IPS-18c (cell line): ENCODE data around the gene SMIM20.
A peak's percentile ranks its signal among the peaks of the same experiment; 100 is the strongest.
"Not testable (repeated sequence)": the region's sequence is repeated elsewhere in the genome, so short reads cannot be mapped to it uniquely, and the experiment has no call there.

ENCODE experiments used
- H3K4me3 ChIP-seq: 2 replicates; pipeline ENCODE4 v1.7.0; 2013; ENCODE audit warnings: low read depth, mild to moderate bottlenecking, low read length, moderate library complexity; ENCODE audit not compliant: insufficient read depth
- H3K9me3 ChIP-seq: one replicate; pipeline ENCODE4 v1.6.1; 2013; ENCODE audit warnings: mild to moderate bottlenecking, low read length, moderate library complexity; ENCODE audit not compliant: control insufficient read depth, insufficient read depth

The SMIM20 gene

GRCh38 chr4:25913851-25914669 is at the start of gene SMIM20:
Gene SMIM20, plus strand, starts transcription at chr4:25914220. Its CDS starts 94 bp downstream, at chr4:25914314.
- H3K4me3 ChIP-seq, result peak within 1 kb of the TSS; percentile 75

GRCh38 chr4:25865586-25865985 is 48.4 kb upstream of the SMIM20 start:
- H3K9me3 ChIP-seq, result no peaks in the 10 kb centered on the region
- no peak overlapping the region for H3K4me3 ChIP-seq

More at GRCh38 chr4:25913851-25914669, at the start of gene SMIM20:
- H3K9me3 ChIP-seq, result no peaks in the 10 kb centered on the region

DNA sequence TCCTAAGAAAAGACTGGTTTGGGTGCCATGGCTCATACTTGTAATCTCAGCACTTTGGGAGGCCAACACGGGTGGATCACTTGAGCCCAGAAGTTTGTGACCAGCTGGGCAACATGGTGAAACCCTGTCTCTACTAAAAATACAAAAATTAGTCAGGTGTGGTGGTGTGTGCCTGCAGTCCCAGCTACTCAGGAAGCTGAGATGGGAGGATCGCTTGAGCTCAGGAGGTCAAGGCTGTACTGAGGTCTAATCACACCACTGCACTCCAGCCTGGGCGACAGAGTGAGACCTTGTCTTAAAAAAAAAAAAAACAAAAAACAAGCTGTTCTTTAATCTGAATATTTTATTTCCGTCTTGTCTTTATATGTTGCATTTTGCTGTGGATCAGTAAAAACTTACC is 47.6 kb upstream of the SMIM20 start:
- H3K4me3 ChIP-seq, H3K9me3 ChIP-seq: not testable (repeated sequence)

DNA sequence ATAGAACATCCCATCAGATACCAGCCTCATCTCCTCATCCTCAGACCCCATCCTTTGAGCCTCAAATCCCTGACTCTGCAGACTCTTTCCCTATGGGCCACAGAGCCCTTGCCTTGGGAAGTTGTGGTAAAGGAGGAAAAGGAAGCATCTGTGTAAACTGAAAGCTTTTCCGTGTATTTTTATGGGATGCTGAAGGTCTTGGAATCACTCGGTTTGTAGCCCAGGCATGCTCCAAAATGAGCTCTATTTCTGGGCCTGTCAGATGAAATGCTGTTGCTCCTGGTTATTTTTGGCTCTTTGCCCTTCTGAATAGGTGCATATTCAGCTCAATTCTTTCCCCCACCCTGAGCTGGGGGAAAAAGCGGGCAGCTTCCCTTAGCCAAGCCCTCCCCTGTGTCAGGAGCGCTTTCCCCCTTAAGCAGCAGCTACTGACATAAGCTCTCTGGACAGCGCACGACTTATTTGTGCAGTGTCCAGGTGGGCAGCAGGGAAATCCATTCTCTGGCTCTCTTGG is 46.2 kb upstream of the SMIM20 start:
- Histone ChIP-seq H3K4me3 (no peak overlapping the region), H3K9me3 (no peaks in the 10 kb centered on the region)

DNA sequence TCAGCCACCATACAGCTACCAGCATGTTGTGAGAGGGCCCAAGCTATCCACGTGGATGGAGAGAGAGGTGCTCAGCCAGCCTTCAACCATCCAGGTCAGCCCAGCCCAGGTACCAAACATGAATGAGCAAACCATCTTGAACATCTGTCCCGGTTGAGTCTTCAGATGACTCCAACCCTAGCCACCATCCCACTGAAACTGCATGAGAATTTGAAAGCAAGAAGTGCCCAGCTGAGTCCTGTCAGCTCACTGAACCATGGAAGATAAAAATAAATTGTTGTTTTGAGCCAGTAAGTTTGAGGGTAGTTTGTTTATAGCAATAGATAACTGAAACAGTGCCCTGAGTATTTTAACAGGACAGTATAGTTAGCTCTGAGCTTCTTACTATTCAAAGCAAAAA is 43.9 kb upstream of the SMIM20 start:
- Histone ChIP-seq H3K9me3 (no peaks in the 10 kb centered on the region), H3K4me3 (no peak overlapping the region)

GRCh38 chr4:25872851-25873631 is 41.0 kb upstream of the SMIM20 start:
- no peaks in the 10 kb centered on the region for H3K9me3 ChIP-seq
- no peak overlapping the region for H3K4me3 ChIP-seq

- Histone ChIP-seq H3K9me3 (no peaks in the 10 kb centered on the region), H3K4me3 (no peak overlapping the region)
These were observed 40.3 kb upstream of the SMIM20 start for GRCh38 chr4:25873632-25874129.

DNA sequence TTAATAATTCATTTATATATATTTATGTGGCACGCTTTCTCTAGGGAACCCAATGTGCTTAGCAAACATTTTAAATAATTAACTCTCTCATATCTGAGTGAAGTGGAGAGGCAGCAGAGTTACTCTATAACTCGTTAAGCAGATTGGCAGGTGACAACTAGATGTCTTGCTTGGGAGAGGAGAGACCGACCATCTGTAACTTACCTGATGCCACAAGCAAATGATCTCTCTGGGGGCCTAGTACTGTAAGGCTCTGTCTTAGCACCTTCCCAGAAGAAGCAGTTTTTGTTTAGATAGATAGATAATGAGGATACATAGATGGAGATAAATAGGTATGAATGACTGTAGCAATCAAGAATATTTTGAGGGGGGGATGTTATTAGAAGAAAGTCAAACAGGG is 39.4 kb upstream of the SMIM20 start:
- Histone ChIP-seq H3K4me3 (no peak overlapping the region), H3K9me3 (no peaks in the 10 kb centered on the region)

GRCh38 chr4:25875281-25875745 is 38.7 kb upstream of the SMIM20 start:
- Histone ChIP-seq H3K9me3 (no peaks in the 10 kb centered on the region), H3K4me3 (no peak overlapping the region)

DNA sequence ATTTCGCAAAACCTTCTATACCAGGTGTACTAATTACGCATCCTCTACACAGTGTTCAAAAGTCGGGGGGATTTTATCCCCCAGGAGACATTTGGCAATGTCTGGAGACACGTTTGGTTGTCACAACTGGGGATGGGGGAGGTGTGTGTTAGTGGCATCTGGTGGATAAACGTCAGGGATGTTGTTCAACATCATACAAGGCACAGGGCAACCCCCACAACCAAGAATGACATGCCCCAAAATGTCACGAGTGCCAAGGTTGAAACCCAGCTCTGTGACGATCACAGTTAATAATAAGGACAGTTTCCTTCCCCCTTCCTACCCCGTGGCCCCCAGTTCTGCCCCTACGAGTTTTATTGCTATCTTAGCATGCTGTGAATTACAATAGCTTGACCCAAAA is 35.3 kb upstream of the SMIM20 start:
- no peak overlapping the region for H3K4me3 ChIP-seq
- H3K9me3 ChIP-seq, result no peaks in the 10 kb centered on the region

DNA sequence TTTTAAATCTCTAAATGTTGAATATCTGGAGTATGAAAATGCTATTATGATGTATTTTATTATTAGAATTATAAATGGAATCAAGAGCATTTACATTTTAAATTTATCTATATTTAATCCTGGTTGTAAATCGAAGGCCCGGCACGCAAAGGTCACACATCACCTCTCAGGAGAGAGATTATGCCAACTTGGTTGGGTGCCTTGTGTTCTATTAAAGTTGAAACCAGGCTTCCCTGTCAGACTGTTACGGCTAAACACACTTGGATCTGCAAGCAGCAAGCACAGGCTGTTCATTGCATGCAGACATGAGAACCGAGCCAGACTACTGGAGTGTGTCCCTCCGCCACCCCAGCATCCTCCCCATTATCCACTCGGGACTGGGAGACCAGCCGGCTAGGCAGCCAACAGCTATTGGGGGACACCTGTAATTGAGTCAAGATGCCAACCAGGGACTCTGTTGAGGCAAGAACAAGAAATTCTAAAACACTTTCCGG is 34.9 kb upstream of the SMIM20 start:
- no peaks in the 10 kb centered on the region for H3K9me3 ChIP-seq
- H3K4me3 ChIP-seq, result no peak overlapping the region

- H3K9me3 ChIP-seq, result no peaks in the 10 kb centered on the region
- H3K4me3 ChIP-seq, result no peak overlapping the region
These were observed 34.4 kb upstream of the SMIM20 start for GRCh38 chr4:25879587-25879986.

- Histone ChIP-seq H3K4me3 (no peak overlapping the region), H3K9me3 (no peaks in the 10 kb centered on the region)
These were observed 33.9 kb upstream of the SMIM20 start for GRCh38 chr4:25879991-25880651.

DNA sequence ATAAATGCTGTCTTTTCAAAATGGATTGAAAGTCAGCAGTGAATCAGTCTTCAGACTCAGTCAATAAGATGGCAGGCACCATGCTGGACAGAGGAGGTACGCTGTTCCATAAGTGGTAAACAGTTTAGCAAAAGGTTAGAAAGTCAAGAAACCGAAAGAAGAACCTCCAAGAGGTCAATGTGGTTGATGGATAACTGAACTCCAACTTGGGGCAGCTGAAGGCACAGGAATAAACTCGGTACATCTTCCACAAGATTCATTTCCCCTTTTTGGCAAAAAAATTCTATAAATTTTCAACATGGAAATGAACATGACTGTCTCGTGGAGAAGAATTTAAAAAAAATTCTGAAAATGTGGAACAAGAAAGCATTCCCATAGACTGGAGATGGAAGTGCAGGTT is 32.8 kb upstream of the SMIM20 start:
- no peak overlapping the region for H3K4me3 ChIP-seq
- no peaks in the 10 kb centered on the region for H3K9me3 ChIP-seq

DNA sequence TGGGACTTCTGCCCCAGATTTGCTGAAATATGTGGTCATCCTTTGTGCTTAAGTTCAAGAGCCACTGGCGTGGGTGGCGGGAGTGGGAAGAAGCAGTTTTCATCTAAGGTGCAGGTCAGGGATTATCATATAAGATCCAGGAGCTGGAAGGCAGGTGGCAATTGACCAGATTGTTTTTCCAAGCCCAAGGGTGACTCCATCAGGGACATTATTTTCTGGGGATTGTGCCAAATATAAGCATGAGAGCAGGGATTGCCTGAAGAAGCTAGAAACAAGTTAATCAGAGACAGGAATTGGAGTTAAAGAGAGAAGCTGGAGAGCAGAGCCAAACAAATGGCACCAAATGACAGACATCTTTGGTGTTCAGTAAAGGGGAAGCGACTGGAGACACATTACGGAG is 31.8 kb upstream of the SMIM20 start:
- Histone ChIP-seq H3K4me3 (no peak overlapping the region), H3K9me3 (no peaks in the 10 kb centered on the region)

GRCh38 chr4:25883565-25883964 is 30.5 kb upstream of the SMIM20 start:
- Histone ChIP-seq H3K9me3 (no peaks in the 10 kb centered on the region), H3K4me3 (no peak overlapping the region)

DNA sequence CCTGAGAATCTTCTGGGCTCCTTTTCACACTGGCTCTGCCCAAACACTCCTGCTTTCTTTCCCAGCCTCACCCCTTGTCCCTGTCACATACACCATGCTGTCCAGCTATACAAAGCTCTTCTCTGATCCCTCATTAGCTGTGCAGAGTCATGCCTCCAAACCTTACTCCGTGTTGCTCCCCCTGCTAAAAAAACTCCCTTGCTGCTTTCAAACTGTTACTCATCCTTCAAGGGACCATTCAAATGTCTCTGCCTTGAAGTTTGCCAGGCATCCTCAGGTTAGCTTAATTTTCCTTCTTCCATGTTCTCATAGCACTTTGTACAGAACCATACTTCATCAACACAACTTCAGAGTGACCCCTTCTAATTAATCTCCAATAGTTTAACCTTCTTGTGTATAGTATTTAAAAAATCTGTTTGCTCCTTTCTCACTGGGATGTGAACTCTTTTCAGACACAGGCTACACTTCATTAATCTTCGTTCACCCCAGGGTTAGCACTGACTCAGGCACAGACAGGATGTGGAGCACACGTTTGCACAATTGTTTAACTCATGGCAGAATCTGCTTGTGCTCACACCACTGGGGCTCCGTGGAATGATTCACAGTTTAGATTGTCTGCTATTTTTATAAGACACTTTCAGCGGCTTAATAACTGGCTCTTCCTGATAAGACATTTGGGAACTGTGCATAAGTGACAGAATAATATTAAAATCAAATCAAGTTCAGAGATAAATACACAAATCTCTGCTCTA is 29.8 kb upstream of the SMIM20 start:
- Histone ChIP-seq H3K4me3 (no peak overlapping the region), H3K9me3 (no peaks in the 10 kb centered on the region)
